NCI-H2196 (cell line): ENCODE results near the gene KNCN.

Source experiments
- DNase-seq: peaks from one replicate; lab custom pipeline; 2025; ENCODE audit not compliant: unreplicated experiment; lab: John Stamatoyannopoulos, UW

Gene KNCN

GRCh38 chr1:46569884-46570725 is 18.7 kb upstream of the KNCN start:
- no peak for DNase-seq

- DNase-seq, result no peak
Observed at GRCh38 chr1:46569116-46569515, 17.7 kb upstream of the KNCN start.

- no peak for DNase-seq
Observed at GRCh38 chr1:46568461-46568891, 17.0 kb upstream of the KNCN start.

GRCh38 chr1:46563341-46563740 is 11.9 kb upstream of the KNCN start:
- DNase-seq, result no peak

- DNase-seq, result no peak
Observed at GRCh38 chr1:46562498-46562897, 11.1 kb upstream of the KNCN start.

GRCh38 chr1:46558966-46559365 is 7.5 kb upstream of the KNCN start:
- DNase-seq, result no peak

- DNase-seq, result no peak
Observed at GRCh38 chr1:46558141-46558963, 6.9 kb upstream of the KNCN start.

- no peak for DNase-seq
Observed at GRCh38 chr1:46557403-46557802, 6.0 kb upstream of the KNCN start.

GRCh38 chr1:46556822-46557221 is 5.4 kb upstream of the KNCN start:
- no peak for DNase-seq

GRCh38 chr1:46555826-46556619 is 4.6 kb upstream of the KNCN start:
- no peak for DNase-seq

GRCh38 chr1:46554597-46555381 is 3.3 kb upstream of the KNCN start:
- DNase-seq, result no peak

GRCh38 chr1:46554236-46554596 is 2.8 kb upstream of the KNCN start:
- DNase-seq, result no peak

GRCh38 chr1:46553506-46553905 is 2.1 kb upstream of the KNCN start:
- no peak for DNase-seq

- no peak for DNase-seq
Observed at GRCh38 chr1:46552357-46553237, 1.1 kb upstream of the KNCN start.

GRCh38 chr1:46550751-46551231 is 656 bp downstream of the KNCN start:
- no peak for DNase-seq

GRCh38 chr1:46549697-46550681 is 1.5 kb downstream of the KNCN start:
- peak; percentile 42 for DNase-seq

- DNase-seq, result peak; percentile 35
Observed at GRCh38 chr1:46547481-46548383, 3.7 kb downstream of the KNCN start.
